Measurements from ENCODE around the gene CARD8. TPM values are rescaled to one million over a fixed set of nuclear protein-coding genes. Genes with fewer than 3 reads are reported as not detected.
"Not testable (repeated sequence)": the region's sequence is repeated elsewhere in the genome, so short reads cannot be mapped to it uniquely, and the experiment has no call there.

Gene CARD8
- 82.8 TPM for total RNA-seq

GRCh38 chr19:48255376-48256303 lies at the start of gene CARD8:
TSS of gene CARD8 (minus strand) at chr19:48255912. CDS start at chr19:48241020, 14,892 bp downstream.
- DNase-seq (ENCODE audit: low spot score) = peak; percentile 85
- peak; percentile 98 for ATAC-seq
- intact Hi-C loops (cut with DNase I) = no loop called here

GRCh38 chr19:48303866-48304265 lies 48.2 kb upstream of the CARD8 start:
- intact Hi-C loops (cut with DNase I) = no loop called here
- DNase-seq (ENCODE audit: low spot score) (no peak), ATAC-seq (no peak)

GRCh38 chr19:48303367-48303766 lies 47.7 kb upstream of the CARD8 start:
- DNase-seq (ENCODE audit: low spot score) = no peak
- intact Hi-C loops (cut with DNase I) = no loop called here
- ATAC-seq = no peak

- DNase-seq (ENCODE audit: low spot score) (no peak), ATAC-seq (no peak)
- intact Hi-C loops (cut with DNase I) = no loop called here
Observed at GRCh38 chr19:48302600-48302959, 46.9 kb upstream of the CARD8 start.

GRCh38 chr19:48301886-48302599 lies 46.3 kb upstream of the CARD8 start:
- intact Hi-C loops (cut with DNase I) = no loop called here
- no peak for ATAC-seq
- DNase-seq (ENCODE audit: low spot score) = no peak

- intact Hi-C loops (cut with DNase I) = no loop called here
- DNase-seq (ENCODE audit: low spot score) (no peak), ATAC-seq (no peak)
Observed at GRCh38 chr19:48297975-48298374, 42.3 kb upstream of the CARD8 start.

GRCh38 chr19:48296963-48297734 lies 41.4 kb upstream of the CARD8 start:
- no peak for ATAC-seq
- intact Hi-C loops (cut with DNase I) = no loop called here
- DNase-seq (ENCODE audit: low spot score) = no peak

- intact Hi-C loops (cut with DNase I) = no loop called here
- DNase-seq (ENCODE audit: low spot score) (no peak), ATAC-seq (no peak)
Observed at GRCh38 chr19:48295458-48295857, 39.7 kb upstream of the CARD8 start.

GRCh38 chr19:48292798-48293197 lies 37.1 kb upstream of the CARD8 start:
- intact Hi-C loops (cut with DNase I) = no loop called here
- ATAC-seq = no peak
- no peak for DNase-seq (ENCODE audit: low spot score)

- intact Hi-C loops (cut with DNase I); ATAC-seq; DNase-seq (ENCODE audit: low spot score): not testable (repeated sequence)
Observed at GRCh38 chr19:48291489-48291815, 35.7 kb upstream of the CARD8 start.

GRCh38 chr19:48290771-48291488 lies 35.2 kb upstream of the CARD8 start:
- ATAC-seq (peak; percentile 95), DNase-seq (ENCODE audit: low spot score) (peak; percentile 91)
- intact Hi-C loops (cut with DNase I) = loop anchor here (1.0 kb wide), 1 partner anchor 39 kb away; no protein-coding TSS in a partner anchor

- ATAC-seq = peak; percentile 45
- DNase-seq (ENCODE audit: low spot score) = no peak
- intact Hi-C loops (cut with DNase I) = loop anchor here (1.0 kb wide), 1 partner anchor 40 kb away; no protein-coding TSS in a partner anchor
Observed at GRCh38 chr19:48290401-48290770, 34.7 kb upstream of the CARD8 start.

GRCh38 chr19:48287748-48288147 lies 32.0 kb upstream of the CARD8 start:
- DNase-seq (ENCODE audit: low spot score) = no peak
- intact Hi-C loops (cut with DNase I) = no loop called here
- no peak for ATAC-seq

- no peak for DNase-seq (ENCODE audit: low spot score)
- ATAC-seq = no peak
- intact Hi-C loops (cut with DNase I) = no loop called here
Observed at GRCh38 chr19:48284896-48285295, 29.2 kb upstream of the CARD8 start.

GRCh38 chr19:48283908-48284307 lies 28.2 kb upstream of the CARD8 start:
- intact Hi-C loops (cut with DNase I) = no loop called here
- ATAC-seq (no peak), DNase-seq (ENCODE audit: low spot score) (no peak)

GRCh38 chr19:48279747-48280146 lies 24.0 kb upstream of the CARD8 start:
- ATAC-seq (no peak), DNase-seq (ENCODE audit: low spot score) (no peak)
- intact Hi-C loops (cut with DNase I) = no loop called here

- ATAC-seq (no peak), DNase-seq (ENCODE audit: low spot score) (peak; percentile 10)
- intact Hi-C loops (cut with DNase I) = no loop called here
Observed at GRCh38 chr19:48274938-48275337, 19.2 kb upstream of the CARD8 start.

- DNase-seq (ENCODE audit: low spot score) (no peak), ATAC-seq (no peak)
- intact Hi-C loops (cut with DNase I) = no loop called here
Observed at GRCh38 chr19:48274173-48274572, 18.5 kb upstream of the CARD8 start.
